Calu3 (cell line): ENCODE measurements around the gene TCF3. TPM values are rescaled to one million over a fixed set of nuclear protein-coding genes. Genes with fewer than 3 reads are reported as not detected.
"Not testable (repeated sequence)": the region's sequence is repeated elsewhere in the genome, so short reads cannot be mapped to it uniquely, and the experiment has no call there.

Source experiments
- BruUV-seq: library from RNA; stranded (reverse); fragments of 400-500 nt; replicated peaks from 2 replicates; lab custom pipeline; 2021; lab: Mats Ljungman, UMichigan
- CTCF ChIA-PET: fragments of 300-600 bp; sonication (Branson Sonifier 250); formaldehyde crosslinking; loops from one replicate; lab custom pipeline; 2022; ENCODE audit warnings: antibody characterized with exemption; lab: Charles Lee
- DNase-seq: peaks from one replicate; pipeline ENCODE4 v3.0.0; 2022
- H3K27ac Mint-ChIP-seq: one replicate; pipeline ENCODE4 v1.8.0; 2022; ENCODE audit warnings: mixed read lengths; ENCODE audit not compliant: unreplicated experiment
- H3K27me3 Mint-ChIP-seq: one replicate; pipeline ENCODE4 v1.8.0; 2022; ENCODE audit warnings: mixed read lengths; ENCODE audit not compliant: unreplicated experiment
- H3K36me3 Mint-ChIP-seq: one replicate; pipeline ENCODE4 v1.8.0; 2022; ENCODE audit warnings: mild to moderate bottlenecking, moderate library complexity, mixed read lengths; ENCODE audit not compliant: insufficient read depth, unreplicated experiment
- H3K4me1 Mint-ChIP-seq: one replicate; pipeline ENCODE4 v1.8.0; 2022; ENCODE audit warnings: mild to moderate bottlenecking, low read depth, mixed read lengths; ENCODE audit not compliant: unreplicated experiment
- H3K4me3 Mint-ChIP-seq: one replicate; pipeline ENCODE4 v1.8.0; 2022; ENCODE audit warnings: mild to moderate bottlenecking, low read depth, moderate library complexity, mixed read lengths; ENCODE audit not compliant: unreplicated experiment
- H3K9me3 Mint-ChIP-seq: one replicate; pipeline ENCODE4 v1.8.0; 2022; ENCODE audit warnings: low read depth, mixed read lengths; ENCODE audit not compliant: unreplicated experiment
- CTCF ChIP-seq: fragments of 200-600 bp; IDR thresholded peaks from one replicate; pipeline ENCODE4 v1.8.0; 2022; ENCODE audit warnings: antibody characterized with exemption; ENCODE audit not compliant: unreplicated experiment
- intact Hi-C: fragments of 100-400 bp; cut with micrococcal nuclease; formaldehyde crosslinking; loops from one replicate; pipeline ENCODE4 v1.10.0; 2022; ENCODE audit not compliant: unreplicated experiment
- total RNA-seq: library from RNA; stranded (reverse); gene quantifications from 2 replicates; pipeline ENCODE4 v1.2.3, GENCODE V29; 2022

Gene TCF3
- total RNA-seq, 1 experiment from 2014 or later: 102 TPM

GRCh38 chr19:1665565-1666047, 13.2 kb upstream of the TCF3 start:
- BruUV-seq: no TSS peak
- CTCF ChIA-PET: no interaction called here
- Mint-ChIP-seq H3K9me3 (no peaks in the 10 kb centered on the region), H3K4me1 (peaks cover 13% of the 10 kb centered on the region), H3K27me3 (peaks cover 34% of the 10 kb centered on the region), H3K27ac (no peak overlapping the region), H3K36me3 (no peaks in the 10 kb centered on the region), H3K4me3 (no peak overlapping the region)
- DNase-seq: no peak
- TF ChIP-seq CTCF: no peak
- intact Hi-C loops: no loop called here

- Mint-ChIP-seq H3K36me3 (peaks cover 5% of the 10 kb centered on the region), H3K27me3 (peaks cover 17% of the 10 kb centered on the region), H3K27ac (no peak overlapping the region), H3K4me3 (no peak overlapping the region), H3K9me3 (no peaks in the 10 kb centered on the region), H3K4me1 (peaks cover 19% of the 10 kb centered on the region)
- intact Hi-C loops: no loop called here
- no TSS peak for BruUV-seq
- DNase-seq: no peak
- no peak for TF ChIP-seq CTCF
- CTCF ChIA-PET: no interaction called here
Observed at GRCh38 chr19:1663852-1664251, 11.4 kb upstream of the TCF3 start.

GRCh38 chr19:1663227-1663626, 10.8 kb upstream of the TCF3 start:
- peaks cover 20% of the 10 kb centered on the region for H3K4me1 Mint-ChIP-seq
- H3K27me3 Mint-ChIP-seq: peaks cover 10% of the 10 kb centered on the region
- H3K27ac Mint-ChIP-seq, CTCF ChIA-PET, DNase-seq, H3K4me3 Mint-ChIP-seq, H3K9me3 Mint-ChIP-seq, BruUV-seq, H3K36me3 Mint-ChIP-seq, intact Hi-C loops: not testable (repeated sequence)

GRCh38 chr19:1661995-1662394, 9.6 kb upstream of the TCF3 start:
- Mint-ChIP-seq H3K27ac (no peak overlapping the region), H3K4me3 (no peak overlapping the region), H3K4me1 (peaks cover 23% of the 10 kb centered on the region), H3K27me3 (no peaks in the 10 kb centered on the region), H3K36me3 (peaks cover 10% of the 10 kb centered on the region), H3K9me3 (no peaks in the 10 kb centered on the region)
- no TSS peak for BruUV-seq
- no peak for TF ChIP-seq CTCF
- no peak for DNase-seq
- intact Hi-C loops: no loop called here
- CTCF ChIA-PET: no interaction called here

GRCh38 chr19:1659084-1659427, 6.6 kb upstream of the TCF3 start:
- peaks cover 15% of the 10 kb centered on the region for H3K36me3 Mint-ChIP-seq
- no peaks in the 10 kb centered on the region for H3K9me3 Mint-ChIP-seq
- no peak for TF ChIP-seq CTCF
- H3K27ac Mint-ChIP-seq: no peak overlapping the region
- peaks cover 27% of the 10 kb centered on the region for H3K4me1 Mint-ChIP-seq
- peak overlapping the region; percentile 27 for H3K4me3 Mint-ChIP-seq
- H3K27me3 Mint-ChIP-seq: no peaks in the 10 kb centered on the region
- intact Hi-C loops: no loop called here
- CTCF ChIA-PET: no interaction called here
- DNase-seq: no peak
- BruUV-seq: no TSS peak
